ENCODE measurements around the gene PIAS2.

- TF ChIP-seq CTCF (conservative IDR thresholded peaks at IDR 0.05 in 1 of 2, IDR thresholded peaks at IDR 0.05 in 1 of 2; ENCODE audit: extremely low read depth in 1 of 2, insufficient read depth in 1 of 2, low read depth in 1 of 2, low read length in 2 of 2) (no peak), EZH2 (IDR thresholded peaks at IDR 0.05; ENCODE audit: borderline replicate concordance, low read length) (no peak)
These were observed 84.5 kb downstream of the PIAS2 start for GRCh38 chr18:46832849-46833248.

Data from mammary epithelial cell (primary cell).